ENCODE data around the gene SERTM2.

- TF ChIP-seq MXI1 (conservative IDR thresholded peaks at IDR 0.05; ENCODE audit: poor library complexity, severe bottlenecking), result no peak
- TF ChIP-seq CTCF (IDR thresholded peaks at IDR 0.05; ENCODE audit: poor library complexity, severe bottlenecking), result no peak
- TF ChIP-seq SMC3 (conservative IDR thresholded peaks at IDR 0.05; ENCODE audit: poor library complexity), result no peak
- no peak for TF ChIP-seq POLR2AphosphoS5 (IDR thresholded peaks at IDR 0.05)
- no peak for TF ChIP-seq EZH2 (IDR thresholded peaks at IDR 0.05; ENCODE audit: borderline replicate concordance, insufficient read depth, low read length, poor library complexity, severe bottlenecking)
- no peak for TF ChIP-seq REST (IDR thresholded peaks at IDR 0.05; ENCODE audit: borderline replicate concordance)
Measured at GRCh38 chrX:111520506-111520905, 9.1 kb downstream of the SERTM2 start.
